GM10266 (cell line): Measurements from ENCODE around the gene TELO2.

Experiments
- DNase-seq: peaks from one replicate; pipeline ENCODE4 v3.0.0; 2012; ENCODE audit errors: extremely low spot score
- CTCF ChIP-seq: IDR thresholded peaks from 2 replicates; pipeline ENCODE4 v1.5.1; 2012; ENCODE audit warnings: mild to moderate bottlenecking, low read depth; ENCODE audit not compliant: control insufficient read depth, insufficient read depth; ENCODE audit errors: missing control alignments

Gene TELO2

GRCh38 chr16:1486551-1487390, 6.4 kb upstream of the TELO2 start:
- TF ChIP-seq CTCF, result no peak
- DNase-seq, result no peak

GRCh38 chr16:1487395-1488053, 5.6 kb upstream of the TELO2 start:
- no peak for TF ChIP-seq CTCF
- DNase-seq, result no peak

DNA sequence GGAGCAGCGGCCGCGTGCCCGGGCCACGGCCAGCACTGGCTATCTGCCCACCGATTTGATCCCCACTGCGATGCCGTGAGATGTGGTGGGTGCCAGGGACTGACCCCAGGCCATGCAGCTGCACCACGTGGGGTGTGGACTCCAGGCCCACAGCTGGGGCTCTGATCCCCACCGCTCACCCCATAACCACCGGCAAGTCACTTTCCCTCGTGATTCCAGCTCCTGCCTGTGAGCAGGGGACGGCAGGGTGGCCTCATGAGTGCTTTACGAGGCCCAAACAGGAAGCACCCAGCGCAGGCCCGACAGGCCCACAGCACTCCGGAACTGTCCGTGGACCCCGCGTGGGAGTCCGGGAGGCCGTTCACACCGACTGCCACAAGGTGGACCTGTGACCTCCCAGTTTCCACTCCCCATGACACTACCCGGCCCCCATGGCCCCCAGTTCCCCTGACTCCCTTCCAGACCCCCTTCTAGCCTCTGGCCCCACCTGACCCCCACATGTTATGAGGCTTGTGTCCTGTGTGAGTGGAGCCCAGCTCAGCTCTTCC, 5.0 kb upstream of the TELO2 start:
- no peak for DNase-seq

GRCh38 chr16:1488619-1489018, 4.5 kb upstream of the TELO2 start, which contains the start of gene PTX4:
Gene PTX4, minus strand, starts transcription at chr16:1488944. Its CDS starts 35 bp downstream, at chr16:1488909.
- no peak for DNase-seq

More for the DNA sequence above, 5.0 kb upstream of the TELO2 start:
- no peak for TF ChIP-seq CTCF

DNA sequence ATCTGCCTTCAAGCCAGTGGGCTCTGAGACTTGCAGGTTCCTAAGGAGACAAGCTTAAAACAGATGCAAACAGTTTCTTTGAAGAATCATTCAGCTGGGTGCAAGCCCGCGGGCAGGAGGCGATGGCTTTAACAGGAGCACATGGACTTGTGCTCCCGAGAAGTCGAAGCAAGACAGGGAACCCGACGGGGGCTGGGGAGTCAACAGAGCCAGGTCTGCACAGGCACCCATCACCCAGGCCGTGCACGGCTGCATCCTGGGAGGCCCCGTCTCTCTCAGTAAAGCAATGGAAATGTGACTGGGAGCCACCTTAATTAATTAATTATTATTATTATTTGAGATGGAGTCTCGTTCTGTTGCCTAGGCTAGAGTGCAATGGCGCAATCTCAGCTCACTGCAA, 4.1 kb upstream of the TELO2 start:
- no peak for TF ChIP-seq CTCF
- no peak for DNase-seq

More at GRCh38 chr16:1488619-1489018, 4.5 kb upstream of the TELO2 start, which contains the start of gene PTX4:
- no peak for TF ChIP-seq CTCF

DNA sequence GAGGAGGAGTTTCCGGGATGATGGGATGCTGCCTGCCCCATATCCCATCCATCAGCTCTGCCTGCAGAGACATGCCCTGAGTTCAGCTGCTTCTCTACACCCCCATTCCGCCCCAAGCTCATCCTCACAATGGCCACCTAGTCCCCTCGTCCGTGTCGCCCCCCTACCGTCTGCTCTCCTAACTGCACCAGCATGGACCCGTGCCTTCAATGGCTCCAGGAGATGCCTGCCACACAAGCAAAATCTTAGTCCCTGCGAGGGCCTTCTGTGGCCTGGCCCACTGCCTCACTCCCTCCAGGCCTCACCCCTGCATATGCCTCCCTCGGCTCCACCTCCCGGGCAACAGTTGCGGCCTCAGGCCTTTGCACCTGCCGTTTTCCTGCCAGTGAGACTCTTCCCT, 1.8 kb upstream of the TELO2 start:
- no peak for DNase-seq
- no peak for TF ChIP-seq CTCF
